Caco-2 (cell line): ENCODE results near the gene TPX2. TPM values are rescaled to one million over a fixed set of nuclear protein-coding genes. Genes with fewer than 3 reads are reported as not detected.

Experiments
- BruUV-seq: library from RNA; stranded (reverse); fragments of 400-500 nt; replicated peaks from 2 replicates; lab custom pipeline; 2021; lab: Mats Ljungman, UMichigan
- CTCF ChIA-PET: fragments of 300-600 bp; sonication (Branson Sonifier 250); formaldehyde crosslinking; loops from one replicate; lab custom pipeline; 2022; ENCODE audit warnings: antibody characterized with exemption; lab: Charles Lee
- POLR2A ChIA-PET: fragments of 300-600 bp; sonication (Branson Sonifier 250); formaldehyde crosslinking; loops from one replicate; lab custom pipeline; 2022; ENCODE audit warnings: antibody characterized with exemption; lab: Charles Lee
- DNase-seq, 2 experiments: peaks; one replicate each; pipeline versions ENCODE4 v3.0.0 to v3.0.0-alpha.2; 2020 to 2022
- H3K27me3 ChIP-seq: replicated peaks from 2 replicates; pipeline ENCODE4 v1.6.0; 2011; ENCODE audit warnings: low read length; ENCODE audit not compliant: control insufficient read depth, insufficient read depth
- H3K36me3 ChIP-seq: 2 replicates; pipeline ENCODE4 v1.5.1; 2011; ENCODE audit warnings: low read length; ENCODE audit not compliant: control insufficient read depth, insufficient read depth
- H3K4me1 ChIP-seq: fragments of 250-450 bp; sonication (Bioruptor Pico); 2 replicates; pipeline ENCODE4 v1.5.1; 2020; ENCODE audit warnings: mild to moderate bottlenecking
- H3K4me3 ChIP-seq: 2 replicates; pipeline ENCODE4 v1.5.1; 2011; ENCODE audit warnings: low read depth, mild to moderate bottlenecking, control low read depth, low read length
- H3K9me3 ChIP-seq: fragments of 250-450 bp; sonication (Bioruptor Pico); 2 replicates; pipeline ENCODE4 v1.5.1; 2020; ENCODE audit warnings: mild to moderate bottlenecking, moderate library complexity
- H3K27ac Mint-ChIP-seq: one replicate; pipeline ENCODE4 v1.8.0; 2022; ENCODE audit warnings: mixed read lengths; ENCODE audit not compliant: unreplicated experiment
- H3K27me3 Mint-ChIP-seq: one replicate; pipeline ENCODE4 v1.8.0; 2022; ENCODE audit warnings: mixed read lengths; ENCODE audit not compliant: insufficient read depth, unreplicated experiment
- H3K36me3 Mint-ChIP-seq: one replicate; pipeline ENCODE4 v1.8.0; 2022; ENCODE audit warnings: mild to moderate bottlenecking, mixed read lengths; ENCODE audit not compliant: insufficient read depth, unreplicated experiment
- H3K4me1 Mint-ChIP-seq: one replicate; pipeline ENCODE4 v1.8.0; 2022; ENCODE audit warnings: low read depth, mixed read lengths; ENCODE audit not compliant: unreplicated experiment
- H3K4me3 Mint-ChIP-seq: one replicate; pipeline ENCODE4 v1.8.0; 2022; ENCODE audit warnings: mild to moderate bottlenecking, moderate library complexity, mixed read lengths; ENCODE audit not compliant: unreplicated experiment
- H3K9me3 Mint-ChIP-seq: one replicate; pipeline ENCODE4 v1.8.0; 2022; ENCODE audit warnings: mixed read lengths; ENCODE audit not compliant: unreplicated experiment
- CTCF ChIP-seq, 2 experiments: fragments of 200-600 bp in 1 of 2; IDR thresholded peaks; 1 replicate in 1 of 2; 2 replicates in 1 of 2; pipeline versions ENCODE4 v1.5.1 to v1.8.0; 2011 to 2022; ENCODE audit warnings: antibody characterized with exemption in 1 of 2, control low read depth in 1 of 2, inconsistent platforms in 1 of 2, low read depth in 1 of 2, low read length in 1 of 2, mild to moderate bottlenecking in 1 of 2, moderate library complexity in 1 of 2; ENCODE audit not compliant: insufficient read depth in 1 of 2, severe bottlenecking in 1 of 2, unreplicated experiment in 1 of 2
- intact Hi-C: fragments of 100-400 bp; cut with micrococcal nuclease; formaldehyde crosslinking; loops from one replicate; pipeline ENCODE4 v1.10.0; 2022; ENCODE audit not compliant: unreplicated experiment
- total RNA-seq: library from RNA; stranded (reverse); gene quantifications from 2 replicates; pipeline ENCODE4 v1.2.3, GENCODE V29; 2022

The TPX2 gene
- total RNA-seq, 1 experiment from 2014 or later: 237 TPM

GRCh38 chr20:31843881-31844280, 104.8 kb downstream of the TPX2 start:
- H3K36me3 Mint-ChIP-seq: no peaks in the 10 kb centered on the region
- no peaks in the 10 kb centered on the region for H3K4me1 Mint-ChIP-seq
- no peak for DNase-seq
- H3K4me1 ChIP-seq: no peaks in the 10 kb centered on the region
- no peak overlapping the region for H3K27ac Mint-ChIP-seq
- H3K4me3 ChIP-seq: no peak overlapping the region
- intact Hi-C loops: no loop called here
- no TSS peak for BruUV-seq
- CTCF ChIA-PET: interaction anchor here (1.3 kb wide), 1 partner anchor 22 kb away, joined by 3 read pairs; no protein-coding TSS in a partner anchor
- H3K9me3 Mint-ChIP-seq: no peaks in the 10 kb centered on the region
- no peak overlapping the region for H3K4me3 Mint-ChIP-seq
- TF ChIP-seq CTCF (IDR thresholded peaks at IDR 0.05; ENCODE audit: insufficient read depth in 1 of 2, low read depth in 1 of 2, low read length in 1 of 2, severe bottlenecking in 1 of 2, unreplicated experiment in 1 of 2): no peak
- POLR2A ChIA-PET: no interaction called here
- H3K27me3 Mint-ChIP-seq: peaks cover under 1% of the 10 kb centered on the region
- H3K27me3 ChIP-seq: peaks cover 5% of the 10 kb centered on the region
- no peaks in the 10 kb centered on the region for H3K36me3 ChIP-seq
- no peaks in the 10 kb centered on the region for H3K9me3 ChIP-seq

- H3K4me1 ChIP-seq: peaks cover 7% of the 10 kb centered on the region; the same call in 1 of the 2 replicates
- no peak for DNase-seq
- Mint-ChIP-seq H3K4me1 (no peaks in the 10 kb centered on the region), H3K36me3 (no peaks in the 10 kb centered on the region), H3K9me3 (no peaks in the 10 kb centered on the region), H3K4me3 (no peak overlapping the region), H3K27ac (no peak overlapping the region), H3K27me3 (peaks cover 7% of the 10 kb centered on the region)
- no peak overlapping the region for H3K4me3 ChIP-seq
- TF ChIP-seq CTCF (IDR thresholded peaks at IDR 0.05; ENCODE audit: insufficient read depth in 1 of 2, low read depth in 1 of 2, low read length in 1 of 2, severe bottlenecking in 1 of 2, unreplicated experiment in 1 of 2): no peak
- intact Hi-C loops: no loop called here
- BruUV-seq: no TSS peak
- ChIA-PET POLR2A (no interaction called here), CTCF (interaction anchor here (0.5 to 2.5 kb wide), 3 partner anchors 10 to 86 kb away, joined by 3 to 13 read pairs (median 4); no protein-coding TSS in a partner anchor)
- H3K9me3 ChIP-seq: no peaks in the 10 kb centered on the region
- no peaks in the 10 kb centered on the region for H3K36me3 ChIP-seq
- H3K27me3 ChIP-seq: peaks cover 6% of the 10 kb centered on the region
Measured at GRCh38 chr20:31844737-31845299, 105.7 kb downstream of the TPX2 start.

GRCh38 chr20:31845300-31845863, 106.3 kb downstream of the TPX2 start, which contains the start of gene FOXS1:
FOXS1 (minus strand) TSS chr20:31845604; CDS start chr20:31845542, 62 bp downstream.
- BruUV-seq: no TSS peak
- ChIA-PET POLR2A (no interaction called here), CTCF (interaction anchor here (0.5 to 2.5 kb wide), 4 partner anchors 10 to 172 kb away, joined by 3 to 13 read pairs (median 6); no protein-coding TSS in a partner anchor)
- Histone ChIP-seq H3K4me3 (no peak within 1 kb of the TSS), H3K4me1 (peaks cover 7% of the 10 kb centered on the region; the same call in 1 of the 2 replicates), H3K27me3 (peaks cover 6% of the 10 kb centered on the region), H3K9me3 (no peaks in the 10 kb centered on the region), H3K36me3 (no peaks in the 10 kb centered on the region)
- H3K9me3 Mint-ChIP-seq: no peaks in the 10 kb centered on the region
- H3K27me3 Mint-ChIP-seq: peaks cover 10% of the 10 kb centered on the region
- intact Hi-C loops: no loop called here
- no peak for TF ChIP-seq CTCF (IDR thresholded peaks at IDR 0.05; ENCODE audit: insufficient read depth in 1 of 2, low read depth in 1 of 2, low read length in 1 of 2, severe bottlenecking in 1 of 2, unreplicated experiment in 1 of 2)
- H3K4me1 Mint-ChIP-seq: no peaks in the 10 kb centered on the region
- no peak within 1 kb of the TSS for H3K4me3 Mint-ChIP-seq
- DNase-seq: no peak
- no peaks in the 10 kb centered on the region for H3K36me3 Mint-ChIP-seq
- no peak within 1 kb of the TSS for H3K27ac Mint-ChIP-seq
